ENCODE measurements around the gene CD80.

CD80 gene

GRCh38 chr3:119514637-119515036, 44.8 kb downstream of the CD80 start:
- H3K4me3 ChIP-seq (ENCODE audit: low read depth, low read length): no peak overlapping the region
- no peak for DNase-seq
- peaks cover 12% of the 10 kb centered on the region for H3K36me3 ChIP-seq (replicated peaks)
- no peak for TF ChIP-seq CTCF (IDR thresholded peaks at IDR 0.05; ENCODE audit: low read depth, low read length, missing control alignments)
- H3K27me3 ChIP-seq (replicated peaks): no peaks in the 10 kb centered on the region
- in situ Hi-C loops (cut with HindIII; ENCODE audit: low pct_ligation_motif_present, low sequenced_read_pairs): no loop called here
- no peak overlapping the region for H3K27ac ChIP-seq

- H3K4me3 ChIP-seq (ENCODE audit: low read depth, low read length): no peak overlapping the region
- TF ChIP-seq CTCF (IDR thresholded peaks at IDR 0.05; ENCODE audit: low read depth, low read length, missing control alignments): no peak
- H3K36me3 ChIP-seq (replicated peaks): peaks cover 11% of the 10 kb centered on the region
- no peaks in the 10 kb centered on the region for H3K27me3 ChIP-seq (replicated peaks)
- no peak overlapping the region for H3K27ac ChIP-seq
- in situ Hi-C loops (cut with HindIII; ENCODE audit: low pct_ligation_motif_present, low sequenced_read_pairs): no loop called here
- no peak for DNase-seq
These were observed 48.7 kb downstream of the CD80 start for GRCh38 chr3:119510690-119511089.

DNA sequence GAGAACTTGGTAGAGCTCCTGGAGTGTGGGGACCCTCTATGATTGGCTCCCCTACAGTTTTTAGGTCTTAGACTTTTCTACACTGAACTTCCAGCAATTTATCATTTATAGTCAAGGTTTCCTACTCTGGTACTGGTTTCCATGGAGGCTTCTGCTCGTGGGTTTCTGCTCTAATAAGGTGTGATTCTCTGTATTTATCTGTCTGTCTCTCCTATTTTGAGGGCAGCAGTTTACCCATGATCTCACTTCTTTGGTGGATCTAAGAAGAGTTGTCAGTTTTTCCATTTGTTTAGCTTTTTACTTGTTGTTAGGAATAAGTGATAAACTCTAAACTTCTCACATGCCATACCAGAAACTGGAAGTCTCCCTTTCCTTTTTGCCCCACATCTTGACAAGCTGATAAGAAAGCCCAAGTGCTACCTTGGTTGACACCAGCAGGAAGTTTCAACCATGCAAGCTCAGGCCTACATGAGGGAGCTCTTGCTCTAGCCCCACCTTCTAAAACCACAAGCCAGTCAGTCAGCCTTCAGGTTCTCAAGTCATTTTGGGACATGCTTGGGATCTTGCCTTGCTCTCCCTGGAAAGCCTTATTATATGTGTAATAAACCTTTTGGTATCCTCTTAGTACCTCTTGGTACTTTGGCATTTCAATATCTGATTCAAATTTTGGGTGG, 51.1 kb downstream of the CD80 start:
- no peak for TF ChIP-seq CTCF (IDR thresholded peaks at IDR 0.05; ENCODE audit: low read depth, low read length, missing control alignments)
- Histone ChIP-seq H3K4me3 (ENCODE audit: low read depth, low read length) (no peak overlapping the region), H3K27me3 (replicated peaks) (no peaks in the 10 kb centered on the region), H3K27ac (no peak overlapping the region), H3K36me3 (replicated peaks) (peaks cover 20% of the 10 kb centered on the region)
- in situ Hi-C loops (cut with HindIII; ENCODE audit: low pct_ligation_motif_present, low sequenced_read_pairs): no loop called here
- no peak for DNase-seq

DNA sequence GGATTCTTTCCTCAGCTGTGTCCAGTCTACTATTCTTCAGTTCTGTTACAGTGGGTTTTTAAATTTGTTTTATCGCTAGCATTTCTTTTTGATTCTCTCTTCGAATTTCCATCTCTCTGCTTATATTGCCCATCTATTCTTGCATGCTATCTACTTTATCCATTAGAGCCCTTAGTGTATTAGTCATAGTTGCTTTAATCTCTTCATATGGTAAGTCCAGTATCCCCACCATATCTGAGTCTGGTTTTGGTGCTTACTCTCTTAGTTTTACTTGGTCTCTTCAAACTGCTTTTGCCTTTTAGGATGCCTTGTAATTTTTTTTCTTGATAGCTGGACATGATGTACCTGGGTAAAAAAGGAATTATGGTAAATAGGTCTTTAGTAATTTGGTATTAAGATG, 52.0 kb downstream of the CD80 start:
- Histone ChIP-seq H3K4me3 (ENCODE audit: low read depth, low read length) (no peak overlapping the region), H3K36me3 (replicated peaks) (peaks cover 20% of the 10 kb centered on the region), H3K27ac (no peak overlapping the region), H3K27me3 (replicated peaks) (no peaks in the 10 kb centered on the region)
- no peak for TF ChIP-seq CTCF (IDR thresholded peaks at IDR 0.05; ENCODE audit: low read depth, low read length, missing control alignments)
- no peak for DNase-seq
- in situ Hi-C loops (cut with HindIII; ENCODE audit: low pct_ligation_motif_present, low sequenced_read_pairs): no loop called here

GRCh38 chr3:119506631-119507030, 52.8 kb downstream of the CD80 start:
- Histone ChIP-seq H3K27me3 (replicated peaks) (no peaks in the 10 kb centered on the region), H3K27ac (no peak overlapping the region), H3K36me3 (replicated peaks) (peaks cover 20% of the 10 kb centered on the region), H3K4me3 (ENCODE audit: low read depth, low read length) (no peak overlapping the region)
- in situ Hi-C loops (cut with HindIII; ENCODE audit: low pct_ligation_motif_present, low sequenced_read_pairs): no loop called here
- no peak for TF ChIP-seq CTCF (IDR thresholded peaks at IDR 0.05; ENCODE audit: low read depth, low read length, missing control alignments)
- DNase-seq: no peak

DNA sequence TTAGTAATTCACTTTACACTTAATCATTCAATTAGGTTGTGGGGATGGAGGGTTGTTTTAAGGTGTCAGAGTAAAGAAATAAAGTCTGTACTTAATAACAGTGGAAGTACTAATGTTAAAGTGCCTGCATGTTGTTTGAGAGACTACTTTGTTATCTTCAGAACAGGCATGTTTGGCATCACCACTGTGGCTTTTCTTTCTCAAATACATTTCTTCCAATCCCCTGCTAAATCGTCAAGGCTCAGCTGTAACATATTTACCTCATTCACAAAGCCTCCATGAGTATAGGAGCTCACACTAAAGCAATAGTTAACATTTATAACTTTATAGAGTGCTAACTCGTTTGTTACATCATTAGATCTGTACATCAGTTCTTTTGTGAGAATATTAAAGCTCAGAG, 58.5 kb downstream of the CD80 start:
- no peak overlapping the region for H3K27ac ChIP-seq
- no peak for DNase-seq
- H3K36me3 ChIP-seq (replicated peaks): peaks cover 9% of the 10 kb centered on the region
- in situ Hi-C loops (cut with HindIII; ENCODE audit: low pct_ligation_motif_present, low sequenced_read_pairs): no loop called here
- no peak for TF ChIP-seq CTCF (IDR thresholded peaks at IDR 0.05; ENCODE audit: low read depth, low read length, missing control alignments)
- no peak overlapping the region for H3K4me3 ChIP-seq (ENCODE audit: low read depth, low read length)
- no peaks in the 10 kb centered on the region for H3K27me3 ChIP-seq (replicated peaks)

Data from brain microvascular endothelial cell (primary cell).